Measurements from ENCODE around the gene ELMO1. TPM values are rescaled to one million over a fixed set of nuclear protein-coding genes. Genes with fewer than 3 reads are reported as not detected.

ELMO1 gene
- polyA plus RNA-seq, 1 donor (not counting 4 experiments of a cell fraction or from before 2014, with no cell fraction given) = not detected

DNA sequence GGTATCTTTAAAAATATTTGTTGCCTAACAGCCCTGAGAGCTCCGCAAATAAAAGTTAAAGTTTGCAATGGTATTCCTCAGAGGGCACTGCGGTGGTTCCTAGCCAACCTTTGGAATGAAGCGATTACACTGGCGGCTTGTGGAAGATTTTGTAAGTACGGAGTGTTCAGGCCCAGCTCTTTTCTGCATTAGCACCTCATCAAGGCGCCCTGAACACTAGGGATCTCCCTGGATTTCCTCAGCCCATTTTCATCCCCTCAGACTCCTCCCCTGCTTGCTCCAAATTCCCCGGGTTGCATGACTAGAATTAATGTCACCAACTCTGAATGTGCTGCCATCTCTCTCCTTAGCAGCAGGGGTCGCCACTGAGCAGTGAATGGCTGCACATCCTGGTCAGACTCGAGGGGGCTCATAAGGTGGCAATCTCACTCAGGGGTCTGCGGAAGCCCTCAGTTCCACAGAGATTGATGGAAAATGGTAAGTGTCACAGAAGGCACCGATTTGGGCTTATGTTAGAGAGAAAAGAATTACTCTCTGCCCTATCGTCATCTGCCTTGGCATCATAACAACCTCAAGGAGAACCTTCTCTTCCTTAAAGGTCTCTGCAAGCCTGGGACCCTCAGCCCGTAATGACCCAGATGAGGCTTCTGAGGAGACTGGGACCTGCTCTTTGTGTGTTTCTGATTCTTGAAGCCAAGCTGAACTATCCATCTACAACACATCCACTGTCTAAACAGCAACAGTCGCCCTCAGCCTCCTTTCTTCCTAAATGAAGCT lies 461.5 kb downstream of the ELMO1 start:
- FAIRE-seq (peak; percentile 71), DNase-seq (ENCODE audit: low read depth, low spot score) (no peak)
- no peak overlapping the region for H3K4me3 ChIP-seq (ENCODE audit: control insufficient read depth in 2 of 3, extremely low read depth in 1 of 3, insufficient read depth in 2 of 3, low read depth in 1 of 3, low read length in 3 of 3)

DNA sequence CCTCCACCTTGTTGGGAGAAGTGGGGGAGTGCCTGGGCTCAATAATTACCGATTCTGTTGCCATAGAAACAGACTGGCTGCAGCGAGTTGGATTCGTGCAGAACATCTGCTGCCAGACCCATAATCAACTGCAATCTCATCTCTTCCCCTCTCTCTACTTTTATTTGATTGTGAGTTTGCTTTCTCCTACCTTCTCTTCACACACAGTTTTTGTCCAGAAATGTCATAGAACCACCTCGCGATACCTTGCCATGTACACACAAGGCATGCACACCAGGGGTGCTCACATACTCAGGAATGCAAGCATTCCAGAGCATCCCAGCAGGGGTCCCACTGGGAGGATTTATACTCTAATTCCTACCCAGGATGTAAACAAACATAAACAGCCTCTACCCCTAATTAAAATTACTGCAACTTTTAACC lies 462.1 kb downstream of the ELMO1 start:
- Histone ChIP-seq H3K36me3 (ENCODE audit: control insufficient read depth in 2 of 2, extremely low read depth in 1 of 2, insufficient read depth in 2 of 2, low read length in 2 of 2) (no peaks in the 10 kb centered on the region), H3K27me3 (ENCODE audit: control insufficient read depth, extremely low read depth, insufficient read depth, low read length) (peaks cover 7% of the 10 kb centered on the region), H3K4me2 (ENCODE audit: control insufficient read depth, extremely low read depth, insufficient read depth, low read depth, low read length) (no peak overlapping the region), H3K4me3 (ENCODE audit: control insufficient read depth in 2 of 3, extremely low read depth in 1 of 3, insufficient read depth in 2 of 3, low read depth in 1 of 3, low read length in 3 of 3) (no peak overlapping the region), H3K27ac (ENCODE audit: control insufficient read depth, insufficient read depth, low read length) (no peak overlapping the region), H3K9me1 (ENCODE audit: control insufficient read depth, extremely low read depth, insufficient read depth, low read length) (no peaks in the 10 kb centered on the region), H3K9ac (ENCODE audit: control insufficient read depth, extremely low read depth, insufficient read depth, low read length) (no peak overlapping the region), H3K9me3 (ENCODE audit: control insufficient read depth, low read depth, low read length) (no peaks in the 10 kb centered on the region), H3K79me2 (ENCODE audit: control insufficient read depth, insufficient read depth, low read length) (no peaks in the 10 kb centered on the region), H4K20me1 (ENCODE audit: control insufficient read depth, extremely low read depth, insufficient read depth, low read length) (no peaks in the 10 kb centered on the region), H3K4me1 (ENCODE audit: control insufficient read depth, extremely low read depth, insufficient read depth, low read length) (no peaks in the 10 kb centered on the region), H2AFZ (ENCODE audit: control insufficient read depth, low read length) (no peak overlapping the region)
- dilution Hi-C loops (cut with MboI; ENCODE audit: extremely low pct_ligation_motif_present, low sequenced_read_pairs) = loop anchor here (25.0 kb wide), 1 partner anchor 201 kb away; no protein-coding TSS in a partner anchor
- FAIRE-seq = no peak
- no peak for DNase-seq (ENCODE audit: low read depth, low spot score)
- TF ChIP-seq, protein P1, sequence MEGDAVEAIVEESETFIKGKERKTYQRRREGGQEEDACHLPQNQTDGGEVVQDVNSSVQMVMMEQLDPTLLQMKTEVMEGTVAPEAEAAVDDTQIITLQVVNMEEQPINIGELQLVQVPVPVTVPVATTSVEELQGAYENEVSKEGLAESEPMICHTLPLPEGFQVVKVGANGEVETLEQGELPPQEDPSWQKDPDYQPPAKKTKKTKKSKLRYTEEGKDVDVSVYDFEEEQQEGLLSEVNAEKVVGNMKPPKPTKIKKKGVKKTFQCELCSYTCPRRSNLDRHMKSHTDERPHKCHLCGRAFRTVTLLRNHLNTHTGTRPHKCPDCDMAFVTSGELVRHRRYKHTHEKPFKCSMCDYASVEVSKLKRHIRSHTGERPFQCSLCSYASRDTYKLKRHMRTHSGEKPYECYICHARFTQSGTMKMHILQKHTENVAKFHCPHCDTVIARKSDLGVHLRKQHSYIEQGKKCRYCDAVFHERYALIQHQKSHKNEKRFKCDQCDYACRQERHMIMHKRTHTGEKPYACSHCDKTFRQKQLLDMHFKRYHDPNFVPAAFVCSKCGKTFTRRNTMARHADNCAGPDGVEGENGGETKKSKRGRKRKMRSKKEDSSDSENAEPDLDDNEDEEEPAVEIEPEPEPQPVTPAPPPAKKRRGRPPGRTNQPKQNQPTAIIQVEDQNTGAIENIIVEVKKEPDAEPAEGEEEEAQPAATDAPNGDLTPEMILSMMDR (optimal IDR thresholded peaks at IDR 0.05 in 1 of 3, IDR thresholded peaks at IDR 0.05 in 1 of 3, conservative IDR thresholded peaks at IDR 0.05 in 1 of 3; ENCODE audit: extremely low read depth in 1 of 3, insufficient read depth in 2 of 3, low read length in 3 of 3) = no peak
- TF ChIP-seq EZH2 (IDR thresholded peaks at IDR 0.05; ENCODE audit: low read length) = no peak

More for the DNA sequence above, 461.5 kb downstream of the ELMO1 start:
- H3K36me3 ChIP-seq (ENCODE audit: control insufficient read depth in 2 of 2, extremely low read depth in 1 of 2, insufficient read depth in 2 of 2, low read length in 2 of 2) = no peaks in the 10 kb centered on the region
- H3K27ac ChIP-seq (ENCODE audit: control insufficient read depth, insufficient read depth, low read length) = no peak overlapping the region
- H3K27me3 ChIP-seq (ENCODE audit: control insufficient read depth, extremely low read depth, insufficient read depth, low read length) = peaks cover 7% of the 10 kb centered on the region
- H3K9me3 ChIP-seq (ENCODE audit: control insufficient read depth, low read depth, low read length) = no peaks in the 10 kb centered on the region
- TF ChIP-seq, protein P1 (optimal IDR thresholded peaks at IDR 0.05 in 1 of 3, IDR thresholded peaks at IDR 0.05 in 1 of 3, conservative IDR thresholded peaks at IDR 0.05 in 1 of 3; ENCODE audit: extremely low read depth in 1 of 3, insufficient read depth in 2 of 3, low read length in 3 of 3) = peak; percentile 88 to 93 (median 92)
- TF ChIP-seq EZH2 (IDR thresholded peaks at IDR 0.05; ENCODE audit: low read length) = no peak
- dilution Hi-C loops (cut with MboI; ENCODE audit: extremely low pct_ligation_motif_present, low sequenced_read_pairs) = loop anchor here (25.0 kb wide), 1 partner anchor 200 kb away; no protein-coding TSS in a partner anchor
- no peaks in the 10 kb centered on the region for H3K9me1 ChIP-seq (ENCODE audit: control insufficient read depth, extremely low read depth, insufficient read depth, low read length)
- no peaks in the 10 kb centered on the region for H3K4me1 ChIP-seq (ENCODE audit: control insufficient read depth, extremely low read depth, insufficient read depth, low read length)
- no peaks in the 10 kb centered on the region for H4K20me1 ChIP-seq (ENCODE audit: control insufficient read depth, extremely low read depth, insufficient read depth, low read length)
- no peaks in the 10 kb centered on the region for H3K79me2 ChIP-seq (ENCODE audit: control insufficient read depth, insufficient read depth, low read length)
- H2AFZ ChIP-seq (ENCODE audit: control insufficient read depth, low read length) = no peak overlapping the region
- no peak overlapping the region for H3K9ac ChIP-seq (ENCODE audit: control insufficient read depth, extremely low read depth, insufficient read depth, low read length)
- no peak overlapping the region for H3K4me2 ChIP-seq (ENCODE audit: control insufficient read depth, extremely low read depth, insufficient read depth, low read depth, low read length)

Data from keratinocyte (primary cell).